ENCODE measurements around the gene WDCP.

Gene WDCP

GRCh38 chr2:24082787-24083566, 35.8 kb upstream of the WDCP start:
- WGBS, 2 experiments (ENCODE audit: insufficient coverage in 2 of 2), result 93 to 97% methylated on average over 7 of the region's 8 CpGs
- peaks cover 49% of the 10 kb centered on the region for H3K36me3 ChIP-seq (ENCODE audit: control insufficient read depth, insufficient read depth, low read length)
- H3K4me1 ChIP-seq (ENCODE audit: control insufficient read depth, insufficient read depth, low read length, poor library complexity, severe bottlenecking), result no peaks in the 10 kb centered on the region
- H3K9me3 ChIP-seq (ENCODE audit: control insufficient read depth, low read length), result no peaks in the 10 kb centered on the region
- H3K4me3 ChIP-seq (ENCODE audit: extremely low read depth, insufficient read depth, low read length, poor library complexity, severe bottlenecking), result peak overlapping the region; percentile 63
- peak overlapping the region; percentile 99 for H3K27ac ChIP-seq (ENCODE audit: low read depth, low read length, severe bottlenecking)

GRCh38 chr2:24080701-24081100, 33.5 kb upstream of the WDCP start:
- no peak overlapping the region for H3K4me3 ChIP-seq (ENCODE audit: extremely low read depth, insufficient read depth, low read length, poor library complexity, severe bottlenecking)
- H3K9me3 ChIP-seq (ENCODE audit: control insufficient read depth, low read length), result no peaks in the 10 kb centered on the region
- no peaks in the 10 kb centered on the region for H3K4me1 ChIP-seq (ENCODE audit: control insufficient read depth, insufficient read depth, low read length, poor library complexity, severe bottlenecking)
- no peak overlapping the region for H3K27ac ChIP-seq (ENCODE audit: low read depth, low read length, severe bottlenecking)
- 87 to 100% methylated on average over 2 of the region's 2 CpGs for WGBS, 2 experiments (ENCODE audit: insufficient coverage in 2 of 2)
- peaks cover 50% of the 10 kb centered on the region for H3K36me3 ChIP-seq (ENCODE audit: control insufficient read depth, insufficient read depth, low read length)

DNA sequence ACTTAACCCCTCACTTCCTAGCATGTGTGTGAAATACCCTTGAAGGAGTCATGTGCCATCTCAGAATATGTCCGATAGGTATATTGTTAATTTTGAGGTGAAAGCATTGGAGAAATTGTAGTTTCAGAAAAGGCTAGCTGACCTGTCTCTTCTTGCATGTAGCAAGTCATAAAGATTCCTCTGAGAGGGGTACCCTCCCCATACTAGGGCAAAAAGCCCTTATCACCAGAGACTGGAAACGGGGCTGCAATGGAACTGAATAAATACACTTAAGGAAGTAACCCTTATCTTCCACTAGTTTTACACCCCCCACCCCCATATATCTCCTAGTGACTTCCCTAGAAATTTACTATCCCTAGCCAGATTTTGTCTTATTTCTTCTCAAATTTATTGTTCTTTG, 30.7 kb upstream of the WDCP start:
- Histone ChIP-seq H3K27ac (ENCODE audit: low read depth, low read length, severe bottlenecking) (no peak overlapping the region), H3K36me3 (ENCODE audit: control insufficient read depth, insufficient read depth, low read length) (peaks cover 57% of the 10 kb centered on the region), H3K4me1 (ENCODE audit: control insufficient read depth, insufficient read depth, low read length, poor library complexity, severe bottlenecking) (peaks cover 4% of the 10 kb centered on the region), H3K9me3 (ENCODE audit: control insufficient read depth, low read length) (no peaks in the 10 kb centered on the region), H3K4me3 (ENCODE audit: extremely low read depth, insufficient read depth, low read length, poor library complexity, severe bottlenecking) (peak overlapping the region; percentile 5)
- WGBS, 2 experiments (ENCODE audit: insufficient coverage in 2 of 2), result 80% methylated on average over 1 of the region's 2 CpGs; no CpG with 5 or more reads in 1 of the 2 experiments

DNA sequence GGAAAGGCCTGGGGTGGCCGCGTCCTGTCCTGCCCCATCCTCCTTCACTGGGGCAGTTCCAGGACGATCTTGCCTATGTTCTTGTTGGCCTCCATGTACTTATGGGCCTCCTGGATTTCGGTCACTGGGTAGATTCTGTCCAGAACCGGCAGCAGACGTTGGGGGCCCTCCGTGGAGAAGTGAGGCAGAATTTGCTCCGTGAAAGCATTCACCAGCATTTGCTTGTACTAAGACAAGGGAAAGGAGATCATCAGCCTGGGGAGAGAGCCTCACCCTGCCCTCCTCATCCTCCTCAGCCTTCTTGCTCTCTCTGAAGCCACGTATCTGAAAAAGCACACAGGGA, 30.3 kb upstream of the WDCP start:
- Histone ChIP-seq H3K27ac (ENCODE audit: low read depth, low read length, severe bottlenecking) (peak overlapping the region; percentile 41), H3K36me3 (ENCODE audit: control insufficient read depth, insufficient read depth, low read length) (peaks cover 57% of the 10 kb centered on the region), H3K9me3 (ENCODE audit: control insufficient read depth, low read length) (no peaks in the 10 kb centered on the region), H3K4me3 (ENCODE audit: extremely low read depth, insufficient read depth, low read length, poor library complexity, severe bottlenecking) (peak overlapping the region; percentile 5), H3K4me1 (ENCODE audit: control insufficient read depth, insufficient read depth, low read length, poor library complexity, severe bottlenecking) (peaks cover 4% of the 10 kb centered on the region)
- 75 to 77% methylated on average over 8 of the region's 9 CpGs for WGBS, 2 experiments (ENCODE audit: insufficient coverage in 2 of 2)

GRCh38 chr2:24076849-24077534, 29.8 kb upstream of the WDCP start:
- Histone ChIP-seq H3K36me3 (ENCODE audit: control insufficient read depth, insufficient read depth, low read length) (peaks cover 57% of the 10 kb centered on the region), H3K9me3 (ENCODE audit: control insufficient read depth, low read length) (no peaks in the 10 kb centered on the region), H3K27ac (ENCODE audit: low read depth, low read length, severe bottlenecking) (peak overlapping the region; percentile 41), H3K4me3 (ENCODE audit: extremely low read depth, insufficient read depth, low read length, poor library complexity, severe bottlenecking) (peak overlapping the region; percentile 64), H3K4me1 (ENCODE audit: control insufficient read depth, insufficient read depth, low read length, poor library complexity, severe bottlenecking) (peaks cover 4% of the 10 kb centered on the region)
- 45 to 51% methylated on average over 32 to 38 of the region's 41 CpGs for WGBS, 2 experiments (ENCODE audit: insufficient coverage in 2 of 2)

GRCh38 chr2:24075915-24076848, 29.0 kb upstream of the WDCP start, which contains the start of gene SF3B6:
Gene SF3B6, minus strand, starts transcription at chr2:24076326. Its CDS starts 97 bp downstream, at chr2:24076229.
- peak within 1 kb of the TSS; percentile 64 for H3K4me3 ChIP-seq (ENCODE audit: extremely low read depth, insufficient read depth, low read length, poor library complexity, severe bottlenecking)
- 0 to 1% methylated on average over 50 to 57 of the region's 64 CpGs for WGBS, 2 experiments (ENCODE audit: insufficient coverage in 2 of 2)
- H3K36me3 ChIP-seq (ENCODE audit: control insufficient read depth, insufficient read depth, low read length), result peaks cover 59% of the 10 kb centered on the region
- H3K4me1 ChIP-seq (ENCODE audit: control insufficient read depth, insufficient read depth, low read length, poor library complexity, severe bottlenecking), result peaks cover 4% of the 10 kb centered on the region
- H3K9me3 ChIP-seq (ENCODE audit: control insufficient read depth, low read length), result no peaks in the 10 kb centered on the region
- peak within 1 kb of the TSS; percentile 86 for H3K27ac ChIP-seq (ENCODE audit: low read depth, low read length, severe bottlenecking)

- peaks cover 54% of the 10 kb centered on the region for H3K36me3 ChIP-seq (ENCODE audit: control insufficient read depth, insufficient read depth, low read length)
- H3K27ac ChIP-seq (ENCODE audit: low read depth, low read length, severe bottlenecking), result no peak overlapping the region
- 89 to 90% methylated on average over 1 to 2 of the region's 5 CpGs for WGBS, 2 experiments (ENCODE audit: insufficient coverage in 2 of 2)
- peak overlapping the region; percentile 64 for H3K4me3 ChIP-seq (ENCODE audit: extremely low read depth, insufficient read depth, low read length, poor library complexity, severe bottlenecking)
- H3K4me1 ChIP-seq (ENCODE audit: control insufficient read depth, insufficient read depth, low read length, poor library complexity, severe bottlenecking), result peaks cover 4% of the 10 kb centered on the region
- H3K9me3 ChIP-seq (ENCODE audit: control insufficient read depth, low read length), result no peaks in the 10 kb centered on the region
Observed at GRCh38 chr2:24075259-24075658, 28.1 kb upstream of the WDCP start.

- 100% methylated on average over 1 to 2 of the region's 6 CpGs for WGBS, 2 experiments (ENCODE audit: insufficient coverage in 2 of 2)
- Histone ChIP-seq H3K36me3 (ENCODE audit: control insufficient read depth, insufficient read depth, low read length) (peaks cover 52% of the 10 kb centered on the region), H3K9me3 (ENCODE audit: control insufficient read depth, low read length) (no peaks in the 10 kb centered on the region), H3K4me1 (ENCODE audit: control insufficient read depth, insufficient read depth, low read length, poor library complexity, severe bottlenecking) (peaks cover 4% of the 10 kb centered on the region), H3K27ac (ENCODE audit: low read depth, low read length, severe bottlenecking) (no peak overlapping the region), H3K4me3 (ENCODE audit: extremely low read depth, insufficient read depth, low read length, poor library complexity, severe bottlenecking) (no peak overlapping the region)
Observed at GRCh38 chr2:24073816-24074215, 26.6 kb upstream of the WDCP start.

DNA sequence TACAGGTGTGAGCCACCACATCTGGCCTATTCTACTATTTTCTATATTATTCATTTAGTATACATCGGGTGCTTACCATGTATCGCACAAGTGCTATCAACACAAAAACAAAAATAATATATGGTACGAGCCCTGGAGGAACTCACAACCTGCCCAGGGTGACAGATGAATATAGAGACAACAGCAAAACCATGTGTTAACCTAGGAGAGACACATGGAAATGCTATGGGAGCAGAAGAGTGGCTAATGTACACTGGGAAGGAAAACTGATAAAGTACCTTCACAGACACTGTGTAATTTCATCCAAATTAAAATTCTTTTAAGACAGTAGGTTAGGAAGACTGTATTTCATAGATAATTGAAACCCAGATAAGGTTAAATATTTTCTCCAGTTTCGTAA, 25.1 kb upstream of the WDCP start:
- WGBS, 2 experiments (ENCODE audit: insufficient coverage in 2 of 2), result 80 to 100% methylated on average over 1 to 2 of the region's 4 CpGs
- no peak overlapping the region for H3K4me3 ChIP-seq (ENCODE audit: extremely low read depth, insufficient read depth, low read length, poor library complexity, severe bottlenecking)
- H3K4me1 ChIP-seq (ENCODE audit: control insufficient read depth, insufficient read depth, low read length, poor library complexity, severe bottlenecking), result peaks cover 4% of the 10 kb centered on the region
- H3K9me3 ChIP-seq (ENCODE audit: control insufficient read depth, low read length), result no peaks in the 10 kb centered on the region
- no peak overlapping the region for H3K27ac ChIP-seq (ENCODE audit: low read depth, low read length, severe bottlenecking)
- peaks cover 58% of the 10 kb centered on the region for H3K36me3 ChIP-seq (ENCODE audit: control insufficient read depth, insufficient read depth, low read length)

- Histone ChIP-seq H3K9me3 (ENCODE audit: control insufficient read depth, low read length) (no peaks in the 10 kb centered on the region), H3K4me3 (ENCODE audit: extremely low read depth, insufficient read depth, low read length, poor library complexity, severe bottlenecking) (no peak overlapping the region), H3K4me1 (ENCODE audit: control insufficient read depth, insufficient read depth, low read length, poor library complexity, severe bottlenecking) (no peaks in the 10 kb centered on the region), H3K27ac (ENCODE audit: low read depth, low read length, severe bottlenecking) (no peak overlapping the region), H3K36me3 (ENCODE audit: control insufficient read depth, insufficient read depth, low read length) (peaks cover 61% of the 10 kb centered on the region)
- WGBS, 2 experiments (ENCODE audit: insufficient coverage in 2 of 2), result 100% methylated on average over 2 of the region's 2 CpGs; no CpG with 5 or more reads in 1 of the 2 experiments
Observed at GRCh38 chr2:24065341-24065740, 18.1 kb upstream of the WDCP start.

Data from mesodermal cell (in vitro differentiated cells).